Peyer's patch (tissue), 4 donors: ENCODE measurements around the gene MBD3. TPM values are rescaled to one million over a fixed set of nuclear protein-coding genes. Genes with fewer than 3 reads are reported as not detected.
A peak's percentile ranks its signal among the peaks of the same experiment; 100 is the strongest.

ENCODE experiments used
- DNase-seq, 3 donors: peaks; one replicate each; pipeline ENCODE4 v3.0.0-alpha.2; 2017 to 2019
- H3K27ac ChIP-seq, 4 donors: fragments of 200-600 bp; sonication (generic); one replicate each; pipeline ENCODE4 v1.5.1; 2016 to 2019
- H3K27me3 ChIP-seq, 2 donors: fragments of 200-600 bp; sonication (generic); one replicate each; pipeline ENCODE4 v1.5.1; 2019
- H3K36me3 ChIP-seq, 3 donors: fragments of 200-600 bp; sonication (generic); one replicate each; pipeline ENCODE4 v1.5.1; 2016 to 2019
- H3K4me1 ChIP-seq, 4 donors: fragments of 200-600 bp; sonication (generic); one replicate each; pipeline ENCODE4 v1.5.1; 2016 to 2019
- H3K4me3 ChIP-seq, 4 donors: fragments of 200-600 bp; sonication (generic); 1 replicate in 3 of 4; 2 replicates in 1 of 4; pipeline ENCODE4 v1.5.1; 2016 to 2019; ENCODE audit warnings: mild to moderate bottlenecking in 1 of 4
- H3K9me3 ChIP-seq, 4 donors: fragments of 200-600 bp; sonication (generic); one replicate each; pipeline ENCODE4 v1.5.1; 2016 to 2019; ENCODE audit warnings: mild to moderate bottlenecking in 1 of 4
- POLR2A ChIP-seq, 2 donors: fragments of 450-650 bp; IDR thresholded peaks; one replicate each; pipeline ENCODE4 v1.5.1; 2017; ENCODE audit warnings: antibody characterized with exemption in 2 of 2, mild to moderate bottlenecking in 2 of 2, moderate library complexity in 2 of 2
- small RNA-seq, 2 donors: library from RNA; depleted of rRNA; stranded (forward); fragments of <200 nt; gene quantifications; one replicate each; pipeline ENCODE3, GENCODE V24; 2016
- total RNA-seq, 4 donors: library from RNA; depleted of rRNA; stranded (reverse); fragments of >200 nt; gene quantifications; one replicate each; pipeline ENCODE4 v1.1.0, GENCODE V29; 2016
- TF ChIP-seq, protein P1 (sequence below), 6 experiments: fragments of 450-650 bp in 4 of 6; fragments of 200-600 bp in 2 of 6; sonication (generic) in 1 of 6; IDR thresholded peaks; one replicate each; pipeline ENCODE4 v1.5.1; 2017 to 2019; ENCODE audit warnings: antibody characterized with exemption in 6 of 6, mild to moderate bottlenecking in 3 of 6, moderate library complexity in 1 of 6

Gene MBD3
- total RNA-seq, 4 donors from 2014 or later: 58.7 to 110 (median 81.6) TPM

- Histone ChIP-seq H3K27me3 (peaks cover 0 to 28% of the 10 kb centered on the region in 2 donors), H3K4me1 (peaks cover 0 to 7% (median 3%) of the 10 kb centered on the region in 4 donors), H3K36me3 (no peaks in the 10 kb centered on the region), H3K4me3 (no peak overlapping the region), H3K27ac (no peak overlapping the region), H3K9me3 (no peaks in the 10 kb centered on the region)
- no peak for TF ChIP-seq POLR2A (IDR thresholded peaks at IDR 0.05)
- TF ChIP-seq, protein P1, sequence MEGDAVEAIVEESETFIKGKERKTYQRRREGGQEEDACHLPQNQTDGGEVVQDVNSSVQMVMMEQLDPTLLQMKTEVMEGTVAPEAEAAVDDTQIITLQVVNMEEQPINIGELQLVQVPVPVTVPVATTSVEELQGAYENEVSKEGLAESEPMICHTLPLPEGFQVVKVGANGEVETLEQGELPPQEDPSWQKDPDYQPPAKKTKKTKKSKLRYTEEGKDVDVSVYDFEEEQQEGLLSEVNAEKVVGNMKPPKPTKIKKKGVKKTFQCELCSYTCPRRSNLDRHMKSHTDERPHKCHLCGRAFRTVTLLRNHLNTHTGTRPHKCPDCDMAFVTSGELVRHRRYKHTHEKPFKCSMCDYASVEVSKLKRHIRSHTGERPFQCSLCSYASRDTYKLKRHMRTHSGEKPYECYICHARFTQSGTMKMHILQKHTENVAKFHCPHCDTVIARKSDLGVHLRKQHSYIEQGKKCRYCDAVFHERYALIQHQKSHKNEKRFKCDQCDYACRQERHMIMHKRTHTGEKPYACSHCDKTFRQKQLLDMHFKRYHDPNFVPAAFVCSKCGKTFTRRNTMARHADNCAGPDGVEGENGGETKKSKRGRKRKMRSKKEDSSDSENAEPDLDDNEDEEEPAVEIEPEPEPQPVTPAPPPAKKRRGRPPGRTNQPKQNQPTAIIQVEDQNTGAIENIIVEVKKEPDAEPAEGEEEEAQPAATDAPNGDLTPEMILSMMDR (IDR thresholded peaks at IDR 0.05): no peak
- no peak for DNase-seq
Measured at GRCh38 chr19:1525343-1525742, 67.3 kb downstream of the MBD3 start.

DNA sequence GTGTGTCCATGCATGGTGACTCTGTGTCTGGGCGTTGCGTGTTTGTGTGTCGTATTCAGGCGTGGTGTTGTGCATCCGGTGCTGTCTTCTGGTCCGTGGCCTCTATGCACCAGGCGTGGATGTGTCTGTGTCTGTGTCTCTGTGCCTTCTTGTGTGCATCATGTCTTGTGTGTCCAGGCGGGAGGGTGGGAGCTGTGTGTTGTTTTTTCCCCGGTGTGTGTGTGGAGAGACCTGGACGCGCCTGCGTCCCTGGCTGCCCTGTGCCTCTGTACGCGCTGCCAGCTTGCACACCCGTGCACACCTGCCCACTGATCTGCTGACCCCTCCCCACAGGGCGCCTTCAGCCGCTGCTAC is 67.7 kb downstream of the MBD3 start:
- Histone ChIP-seq H3K4me3 (no peak overlapping the region), H3K27me3 (peaks cover 0 to 28% of the 10 kb centered on the region in 2 donors), H3K4me1 (peaks cover 0 to 7% (median 3%) of the 10 kb centered on the region in 4 donors), H3K36me3 (no peaks in the 10 kb centered on the region), H3K9me3 (no peaks in the 10 kb centered on the region), H3K27ac (no peak overlapping the region)
- TF ChIP-seq, protein P1 (IDR thresholded peaks at IDR 0.05): no peak
- no peak for TF ChIP-seq POLR2A (IDR thresholded peaks at IDR 0.05)
- no peak for DNase-seq

DNA sequence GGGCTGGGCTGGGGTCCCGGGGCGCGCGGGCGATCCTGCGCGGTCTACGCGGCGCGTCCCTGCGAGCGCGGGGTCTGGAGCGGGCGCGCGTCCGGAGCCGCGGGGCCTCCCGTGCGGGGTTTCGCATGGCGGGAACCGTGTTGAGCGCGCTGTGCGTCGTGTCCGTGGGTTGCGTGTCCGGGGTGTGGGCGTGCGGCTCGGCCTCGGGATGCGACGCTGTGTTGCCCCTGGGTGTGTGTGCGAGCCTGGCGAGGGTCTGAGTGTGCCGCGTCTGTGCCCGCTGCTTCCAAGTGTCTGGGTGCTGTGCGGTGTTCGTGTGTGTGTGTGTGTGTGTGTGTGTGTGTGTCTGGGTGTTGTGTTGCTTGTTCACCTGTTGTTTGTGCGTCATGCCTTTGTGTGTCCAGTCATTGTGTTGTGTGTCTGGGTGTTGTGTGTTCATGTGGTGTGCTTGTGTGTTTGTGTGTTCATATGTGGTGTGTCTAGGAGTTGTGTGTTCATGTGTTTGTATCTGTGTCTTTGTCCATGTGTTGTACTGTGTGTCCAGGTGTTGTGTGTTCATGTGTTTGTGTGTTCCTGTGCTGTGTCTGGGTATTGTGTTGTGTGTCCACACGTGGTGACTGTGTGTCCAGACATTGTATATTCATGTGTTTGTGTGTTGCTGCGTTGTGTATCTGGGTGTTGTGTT is 68.2 kb downstream of the MBD3 start:
- H3K9me3 ChIP-seq: no peaks in the 10 kb centered on the region
- H3K4me3 ChIP-seq: peak overlapping the region in 2 of 4 donors; percentile 26 to 34
- no peak for DNase-seq
- peaks cover 0 to 7% (median 3%) of the 10 kb centered on the region in 4 donors for H3K4me1 ChIP-seq
- H3K36me3 ChIP-seq: no peaks in the 10 kb centered on the region
- TF ChIP-seq POLR2A (IDR thresholded peaks at IDR 0.05): no peak
- TF ChIP-seq, protein P1 (IDR thresholded peaks at IDR 0.05): no peak
- peaks cover 0 to 28% of the 10 kb centered on the region in 2 donors for H3K27me3 ChIP-seq
- no peak overlapping the region for H3K27ac ChIP-seq

Small RNAs within 50 kb of the gene (small RNA-seq; reads per million reads assigned to genes)
- gene AC005943.2 (0 reads per million in 2 donors), gene RN7SL477P (0 reads per million in 2 donors), gene RNU6-1223P (0 reads per million in 2 donors)

Other genes with a start within 250 kb of the MBD3 start
- gene NDUFS7, start 209.0 kb downstream of the MBD3 start, total RNA-seq: 100 to 1,000 TPM in 3 of 4 donors, 10 to 100 TPM in 1; 99.9 to 165 (median 156) TPM
- 1 to 10 TPM in 2 of 4 donors, not detected in 2; 2.5 to 3.1 TPM for gene GAMT, start 191.3 kb downstream of the MBD3 start, total RNA-seq
- 10 to 100 TPM; 37.5 to 90.9 (median 58.2) TPM for gene DAZAP1, start 185.3 kb downstream of the MBD3 start, total RNA-seq
- 1,000 to 10,000 TPM; 1,044 to 1,915 (median 1,354) TPM for gene RPS15, start 154.5 kb downstream of the MBD3 start, total RNA-seq
- under 1 TPM in 3 of 4 donors, not detected in 1; 0.18 to 0.76 (median 0.27) TPM for gene APC2, start 142.7 kb downstream of the MBD3 start, total RNA-seq
- gene C19orf25, start 113.7 kb downstream of the MBD3 start, total RNA-seq: 10 to 100 TPM; 35.5 to 68.5 (median 61.9) TPM
- gene PCSK4, start 102.5 kb downstream of the MBD3 start, total RNA-seq: 10 to 100 TPM in 3 of 4 donors, 1 to 10 TPM in 1; 7.7 to 14.6 (median 12.1) TPM
- 100 to 1,000 TPM in 3 of 4 donors, 1 to 10 TPM in 1; 7.4 to 167 (median 162) TPM for gene REEP6, start 101.7 kb downstream of the MBD3 start, total RNA-seq
- gene ADAMTSL5, start 79.8 kb downstream of the MBD3 start, total RNA-seq: 10 to 100 TPM in 3 of 4 donors, 1 to 10 TPM in 1; 5.0 to 31.5 (median 25.2) TPM
- not detected for gene PLK5, start 68.8 kb downstream of the MBD3 start, total RNA-seq
- 10 to 100 TPM; 11.6 to 20.0 (median 15.6) TPM for gene MEX3D, start 24.5 kb downstream of the MBD3 start, total RNA-seq
- gene UQCR11, start 12.6 kb upstream of the MBD3 start, total RNA-seq: 100 to 1,000 TPM in 1 of 4 donors, 10 to 100 TPM in 3; 59.8 to 122 (median 94.3) TPM
- gene TCF3, start 59.8 kb upstream of the MBD3 start, total RNA-seq: 100 to 1,000 TPM in 1 of 4 donors, 10 to 100 TPM in 3; 49.2 to 112 (median 80.3) TPM
- under 1 TPM in 2 of 4 donors, not detected in 2; 0.27 to 0.28 TPM for gene ONECUT3, start 160.6 kb upstream of the MBD3 start, total RNA-seq
- gene ATP8B3, start 219.4 kb upstream of the MBD3 start, total RNA-seq: 1 to 10 TPM in 1 of 4 donors, under 1 TPM in 2, not detected in 1; 0.35 to 4.5 (median 0.94) TPM